Glomerular visceral epithelial cell (primary cell): ENCODE data around the gene FAM3B.
A peak's percentile ranks its signal among the peaks of the same experiment; 100 is the strongest.

Experiments
- DNase-seq: peaks from one replicate; pipeline ENCODE4 v3.0.0-alpha.2; 2016; ENCODE audit errors: extremely low spot score

FAM3B gene

GRCh38 chr21:41367945-41368734, 51.5 kb downstream of the FAM3B start:
- DNase-seq, result no peak

DNA sequence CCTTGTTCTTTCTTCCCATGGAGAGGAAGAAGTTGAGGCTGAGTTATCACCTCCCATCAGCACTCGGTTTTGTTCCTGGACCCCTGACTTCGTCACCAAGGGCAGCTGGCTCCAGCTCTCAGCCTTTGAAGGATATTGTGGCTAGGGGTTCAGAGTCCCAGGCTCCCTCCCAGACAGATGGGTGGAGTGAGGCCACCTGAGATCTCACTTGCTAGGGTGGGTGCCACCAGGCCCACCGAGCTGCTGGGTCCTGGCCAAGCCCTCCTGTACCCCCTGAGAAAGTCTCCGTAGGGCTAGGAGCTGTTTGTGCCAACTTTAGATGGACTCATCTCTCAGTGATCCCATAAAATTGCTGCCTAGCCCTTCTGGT, 52.1 kb downstream of the FAM3B start:
- DNase-seq, result no peak

- peak; percentile 31 for DNase-seq
These were observed 52.7 kb downstream of the FAM3B start for GRCh38 chr21:41369105-41369919.

DNA sequence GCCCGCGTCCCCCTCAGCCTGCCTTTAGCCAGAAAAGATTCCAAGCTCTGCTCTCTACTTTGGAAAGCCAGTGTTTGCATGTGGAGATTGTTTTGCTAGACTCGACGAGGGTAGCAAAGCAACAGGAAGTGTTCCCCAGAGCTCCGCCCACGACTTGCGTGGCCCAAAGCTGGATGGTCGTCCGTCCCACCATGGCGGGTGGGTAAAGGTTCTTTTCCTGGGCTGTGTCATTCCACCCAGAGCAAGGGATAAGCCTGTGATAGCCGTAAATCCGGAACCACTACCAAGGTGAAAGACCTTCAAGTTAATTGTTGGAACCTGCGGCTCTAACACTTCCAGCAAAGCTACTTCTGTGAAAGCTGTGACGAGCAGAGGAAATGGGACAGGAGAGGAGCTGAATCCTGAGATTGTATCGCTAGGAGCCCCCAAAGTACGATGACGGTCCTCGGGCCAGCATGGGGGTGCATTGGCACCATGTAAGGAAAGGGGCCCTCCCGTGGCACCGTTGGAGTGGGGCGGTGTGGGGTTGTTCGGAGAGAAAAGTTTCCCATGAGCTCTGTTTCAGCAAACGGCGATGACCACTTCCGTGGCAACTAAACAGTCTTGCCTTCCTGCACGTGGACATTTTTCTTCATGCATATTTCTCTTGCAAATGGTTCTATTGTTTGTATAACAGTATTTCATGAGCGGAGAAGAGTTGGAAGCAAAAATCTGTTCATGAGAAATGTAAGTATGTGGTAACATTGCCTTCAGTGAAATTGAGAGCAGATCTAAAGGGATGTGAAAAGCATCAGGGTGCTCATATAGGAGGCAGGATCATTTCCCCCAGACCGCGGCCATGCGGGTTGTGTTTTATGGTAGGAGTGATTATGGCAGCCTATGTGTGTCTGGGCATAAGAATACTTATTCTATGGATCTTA, 53.6 kb downstream of the FAM3B start:
- DNase-seq, result no peak

DNA sequence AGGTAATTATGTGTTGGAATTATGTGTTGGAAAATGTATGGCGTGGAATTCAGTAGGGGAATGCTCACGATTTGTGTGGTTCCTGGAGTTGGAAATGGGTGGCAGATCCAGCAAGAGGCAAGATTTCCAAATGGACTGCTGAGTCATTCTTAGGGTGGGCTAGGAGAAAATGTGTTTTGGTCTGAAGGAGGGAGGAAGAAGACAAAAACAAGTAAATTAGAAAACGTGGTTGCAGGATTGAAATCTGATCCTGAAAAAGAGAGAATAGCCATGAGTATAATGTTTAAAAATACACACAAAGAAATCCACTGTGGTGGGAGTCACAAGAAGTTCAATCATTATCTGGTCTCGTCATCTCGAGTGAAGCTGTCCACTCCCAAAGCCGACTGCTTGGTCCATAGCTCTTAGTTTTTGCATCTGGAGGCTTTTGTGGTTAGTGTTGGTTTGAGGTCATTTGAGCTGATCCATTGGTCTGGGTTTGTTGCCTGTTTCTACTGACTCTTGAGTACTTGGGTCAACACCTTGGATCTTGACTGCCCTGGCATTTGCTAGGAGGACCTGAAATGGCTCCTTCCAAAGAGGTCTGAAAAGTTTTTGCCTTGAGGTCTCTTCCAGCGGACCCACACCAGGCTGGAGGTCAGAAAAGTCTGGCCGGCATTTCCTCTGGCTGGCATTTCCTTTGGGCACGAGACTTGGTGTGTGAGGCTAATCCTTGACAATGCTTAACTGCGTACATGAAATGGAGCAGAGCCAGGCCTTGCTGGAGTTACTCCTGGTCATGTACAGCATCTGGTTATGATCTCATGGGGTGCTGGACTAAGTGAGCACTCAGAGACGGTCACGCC, 54.5 kb downstream of the FAM3B start:
- no peak for DNase-seq

DNA sequence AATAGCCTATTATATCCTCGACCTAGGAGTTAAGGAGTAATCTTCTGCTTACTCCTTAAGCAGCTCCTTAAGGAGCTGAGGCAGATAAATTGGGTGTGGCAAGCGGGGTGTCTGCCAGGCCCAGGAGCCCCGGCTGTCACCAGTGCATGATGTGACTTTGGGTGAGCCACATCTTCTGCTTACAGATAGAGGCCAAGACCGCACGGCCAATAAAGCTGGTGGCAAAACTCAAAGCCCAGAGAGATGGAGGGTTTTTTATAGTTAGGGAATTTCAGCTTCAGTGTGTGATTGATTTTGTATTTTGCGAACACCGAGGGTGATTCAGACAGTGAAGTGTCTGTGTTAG, 55.1 kb downstream of the FAM3B start:
- no peak for DNase-seq

DNA sequence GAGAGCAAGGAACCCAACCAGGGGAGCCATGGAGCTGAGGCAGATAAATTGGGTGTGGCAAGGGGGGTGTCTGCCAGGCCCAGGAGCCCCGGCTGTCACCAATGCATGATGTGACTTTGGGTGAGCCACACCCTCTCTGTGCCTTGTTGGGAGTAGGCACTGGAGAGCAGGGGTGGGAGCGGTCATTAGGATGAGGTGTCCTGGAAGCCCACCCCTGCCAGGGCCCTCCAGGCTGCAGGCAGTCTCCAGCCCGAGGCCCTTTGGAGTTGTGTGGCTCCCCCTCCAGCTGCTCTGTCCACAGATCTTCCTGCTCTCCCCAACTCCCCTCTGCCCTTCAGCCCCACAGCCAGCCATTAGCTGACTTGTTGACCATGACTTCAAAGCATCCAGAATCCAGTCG, 56.7 kb downstream of the FAM3B start:
- DNase-seq, result no peak

GRCh38 chr21:41373763-41374162, 57.2 kb downstream of the FAM3B start:
- no peak for DNase-seq

DNA sequence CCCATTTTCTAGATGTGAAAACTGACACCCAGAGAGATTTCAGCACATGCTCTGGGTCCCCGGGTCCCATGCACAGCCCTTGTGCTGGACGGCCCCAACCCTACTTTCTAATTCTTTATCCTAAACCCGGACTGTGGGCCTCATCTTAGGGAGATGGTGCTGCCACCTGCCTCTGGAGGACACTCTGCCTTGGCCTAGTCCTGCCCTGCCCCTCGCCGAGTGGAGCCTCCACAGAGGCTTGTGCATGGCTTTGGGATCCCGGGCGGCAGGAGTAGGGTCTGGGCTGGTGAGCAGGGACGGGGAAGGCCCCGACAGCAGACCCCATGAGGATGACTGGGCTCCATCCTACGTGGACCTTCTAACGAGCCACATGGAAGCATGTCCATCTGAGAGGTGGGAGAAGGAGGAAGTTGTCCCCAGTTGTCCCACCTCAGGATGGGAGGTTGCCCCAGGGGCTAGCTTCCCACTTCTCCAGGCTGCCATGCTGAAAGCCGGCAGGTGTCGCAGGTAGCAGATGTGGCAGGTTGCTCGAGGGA, 57.6 kb downstream of the FAM3B start:
- no peak for DNase-seq

DNA sequence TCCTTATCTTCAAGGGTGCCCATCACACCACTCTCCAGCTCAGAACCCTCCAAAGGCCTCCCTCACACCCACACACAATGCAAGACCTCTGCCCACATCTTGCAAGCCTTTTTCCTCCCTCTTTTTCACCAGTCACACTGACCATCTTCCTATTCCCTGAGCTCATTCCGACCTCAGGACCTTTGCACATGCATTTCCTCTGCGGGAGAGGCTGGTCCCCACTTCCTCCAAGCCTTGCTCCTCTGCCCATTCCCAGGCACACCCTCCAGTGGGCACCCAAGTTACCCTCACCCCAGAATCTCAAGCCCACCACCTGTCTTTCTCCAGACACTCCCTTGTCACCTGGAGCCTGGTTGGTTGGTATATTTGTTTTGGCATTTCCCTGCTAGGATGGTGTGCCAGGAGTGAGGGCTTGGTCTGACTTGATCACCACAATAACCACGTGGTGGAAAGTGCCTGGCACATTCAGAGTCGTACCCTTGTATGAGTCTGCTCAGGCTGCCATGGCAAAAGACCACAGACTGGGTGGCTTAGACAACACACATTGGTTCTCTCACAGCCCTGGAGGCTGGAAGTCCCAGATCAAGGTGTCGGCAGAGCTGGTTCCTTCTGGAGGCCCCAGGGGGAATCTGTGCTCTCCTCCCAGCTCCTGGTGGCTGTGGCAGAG, 58.4 kb downstream of the FAM3B start:
- no peak for DNase-seq

DNA sequence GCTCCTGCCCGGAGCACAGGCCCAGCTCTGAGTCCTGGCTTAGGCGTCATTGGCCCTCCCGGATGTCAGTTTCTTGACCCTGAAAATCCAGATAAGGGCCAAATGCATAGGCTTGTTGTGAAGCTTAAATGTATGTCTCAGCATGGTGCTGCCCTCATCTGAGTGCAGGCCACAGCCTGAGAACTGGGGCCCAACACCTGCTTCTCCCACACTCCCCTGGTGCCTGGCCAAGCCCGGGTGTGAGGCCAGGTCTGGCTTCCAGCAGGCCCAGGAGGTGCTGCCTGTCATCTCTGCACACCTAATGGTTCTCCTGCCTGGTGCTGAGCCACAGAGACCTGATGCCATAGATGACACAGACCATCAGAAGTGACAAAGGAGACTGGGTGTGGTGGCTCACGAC, 59.3 kb downstream of the FAM3B start:
- DNase-seq, result no peak

- DNase-seq, result no peak
These were observed 61.1 kb downstream of the FAM3B start for GRCh38 chr21:41377715-41378114.

- no peak for DNase-seq
These were observed 62.2 kb downstream of the FAM3B start for GRCh38 chr21:41378849-41379248.

- DNase-seq, result no peak
These were observed 63.3 kb downstream of the FAM3B start for GRCh38 chr21:41379901-41380300.

GRCh38 chr21:41381731-41382130, 65.1 kb downstream of the FAM3B start:
- DNase-seq, result no peak

DNA sequence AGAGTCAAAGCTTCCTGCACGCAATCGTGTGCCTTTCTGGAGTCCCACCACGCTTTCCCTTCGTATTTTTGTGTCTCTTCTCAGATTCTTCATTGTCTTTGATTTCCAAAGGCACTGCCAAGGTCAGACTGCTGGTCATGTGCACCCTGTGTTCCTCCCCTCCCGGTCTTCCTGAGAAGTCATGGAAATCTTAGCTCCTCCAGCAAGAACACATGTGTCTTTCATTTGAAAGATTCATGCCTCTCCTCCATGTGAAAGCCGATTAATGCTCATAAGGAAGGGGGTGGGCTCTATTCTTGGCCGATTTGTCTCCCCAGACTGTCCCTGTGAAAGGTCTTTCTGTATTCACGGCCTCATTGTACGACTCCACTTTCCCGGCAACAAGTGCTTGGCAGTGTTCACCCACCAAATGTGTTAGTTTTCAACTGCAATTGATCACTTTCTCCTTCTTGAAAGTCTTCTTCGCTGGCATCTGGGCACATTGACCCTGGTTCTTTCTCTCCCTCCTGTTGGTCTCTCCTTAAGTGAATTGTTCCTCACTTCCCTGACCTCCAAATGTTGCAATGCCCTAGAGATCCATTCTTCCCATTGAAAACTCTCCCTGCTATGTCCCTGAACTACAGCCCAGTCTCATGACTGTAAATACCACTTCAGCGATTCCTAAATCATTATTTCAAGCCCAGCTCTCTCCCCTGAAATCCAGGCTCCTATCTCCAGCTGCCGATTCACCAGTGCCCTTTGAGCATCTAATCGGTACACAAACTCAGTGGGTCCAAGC, 70.6 kb downstream of the FAM3B start:
- DNase-seq, result no peak

DNA sequence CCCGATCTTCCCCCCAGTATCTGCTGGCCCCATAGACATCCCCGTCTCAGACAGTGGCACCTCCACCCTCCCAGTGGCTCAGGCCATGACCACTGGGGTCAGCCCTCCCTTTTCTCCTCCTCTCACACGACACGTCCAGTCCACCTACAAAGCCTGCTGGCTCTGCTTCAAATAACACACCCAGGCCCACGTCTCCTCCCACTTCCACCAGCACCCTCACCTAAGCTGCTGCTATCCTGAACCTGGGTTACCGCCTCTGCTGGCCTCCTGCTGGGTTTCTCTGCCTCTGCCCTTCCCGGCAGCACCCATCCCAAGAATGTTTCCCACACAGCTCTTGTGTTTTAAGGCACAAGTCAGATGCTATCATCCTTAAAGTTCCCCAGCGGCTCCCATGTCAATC, 71.2 kb downstream of the FAM3B start:
- no peak for DNase-seq

DNA sequence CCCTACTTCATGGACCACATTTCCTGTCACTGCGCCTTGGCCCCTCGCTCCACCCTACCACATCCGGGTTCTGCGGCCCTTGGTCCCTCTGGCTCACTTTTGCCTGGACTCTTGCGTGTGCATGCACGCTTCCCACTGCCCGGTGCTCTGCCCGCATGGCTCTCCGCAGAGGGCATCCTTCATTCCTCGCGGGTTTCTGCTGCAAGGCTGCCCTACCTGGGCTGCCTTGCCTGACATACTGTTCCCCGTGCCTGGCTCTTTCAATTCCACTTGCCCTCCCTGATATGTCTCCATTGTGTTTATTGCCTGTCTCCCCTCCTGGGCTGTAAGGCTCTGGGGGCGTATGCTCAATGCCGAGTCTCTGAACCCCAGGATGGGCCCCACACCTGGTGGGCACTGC, 71.7 kb downstream of the FAM3B start:
- no peak for DNase-seq

- DNase-seq, result no peak
These were observed 73.5 kb downstream of the FAM3B start for GRCh38 chr21:41390043-41390639.
